GM06990 (cell line): ENCODE results near the gene RAB8B.
"Not testable (repeated sequence)": the region's sequence is repeated elsewhere in the genome, so short reads cannot be mapped to it uniquely, and the experiment has no call there.

Experiments
- DNase-seq: peaks from one replicate; pipeline ENCODE4 v3.0.0-alpha.2; 2011; ENCODE audit not compliant: insufficient read length; ENCODE audit errors: extremely low read depth
- H3K27me3 ChIP-seq: replicated peaks from 2 replicates; pipeline ENCODE4 v1.6.0; 2011; ENCODE audit warnings: low read length; ENCODE audit not compliant: control insufficient read depth, insufficient read depth
- H3K36me3 ChIP-seq: 2 replicates; pipeline ENCODE4 v1.5.1; 2011; ENCODE audit warnings: low read length; ENCODE audit not compliant: control insufficient read depth, insufficient read depth
- H3K4me3 ChIP-seq: replicated peaks from 2 replicates; pipeline ENCODE4 v1.5.1; 2011; ENCODE audit warnings: low read depth, mild to moderate bottlenecking, control low read depth, low read length
- CTCF ChIP-seq: IDR thresholded peaks from 2 replicates; pipeline ENCODE4 v1.5.1; 2011; ENCODE audit warnings: low read length, control low read depth, mild to moderate bottlenecking, inconsistent platforms; ENCODE audit not compliant: insufficient read depth, poor library complexity, severe bottlenecking

RAB8B gene

GRCh38 chr15:63203451-63204090, 14.2 kb downstream of the RAB8B start:
- no peaks in the 10 kb centered on the region for H3K27me3 ChIP-seq
- peaks cover 2% of the 10 kb centered on the region; the same call in 1 of the 2 replicates for H3K36me3 ChIP-seq
- peak; percentile 7 for TF ChIP-seq CTCF
- H3K4me3 ChIP-seq, result no peak overlapping the region
- DNase-seq, result peak; percentile 41

DNA sequence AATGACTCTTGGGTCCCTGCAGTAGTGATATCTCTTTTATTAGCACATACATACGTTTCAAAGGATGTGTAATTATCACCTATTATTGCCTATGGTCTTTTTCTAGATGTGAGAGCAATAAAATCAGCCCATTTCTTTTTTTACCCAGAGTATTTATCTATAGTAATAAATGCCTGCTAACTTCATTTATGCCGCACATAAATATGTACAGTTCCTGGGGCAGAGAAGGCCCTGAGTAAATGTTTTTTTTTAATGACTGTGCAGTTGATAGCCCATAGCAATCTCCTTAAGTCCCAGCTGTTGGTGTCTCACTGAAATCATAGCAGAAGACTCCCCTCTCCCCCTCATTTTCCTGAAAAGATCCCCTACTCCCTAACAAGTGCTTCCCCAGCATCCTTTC, 16.7 kb downstream of the RAB8B start:
- TF ChIP-seq CTCF, result no peak
- Histone ChIP-seq H3K36me3 (peaks cover 2% of the 10 kb centered on the region; the same call in 1 of the 2 replicates), H3K27me3 (no peaks in the 10 kb centered on the region), H3K4me3 (no peak overlapping the region)
- no peak for DNase-seq

- not testable (repeated sequence) for H3K36me3 ChIP-seq, H3K27me3 ChIP-seq, H3K4me3 ChIP-seq, DNase-seq
These were observed 19.4 kb downstream of the RAB8B start for GRCh38 chr15:63208824-63209223.

- H3K4me3 ChIP-seq, result no peak overlapping the region
- no peak for TF ChIP-seq CTCF
- no peak for DNase-seq
- no peaks in the 10 kb centered on the region for H3K27me3 ChIP-seq
- no peaks in the 10 kb centered on the region for H3K36me3 ChIP-seq
These were observed 21.0 kb downstream of the RAB8B start for GRCh38 chr15:63210151-63211091.

GRCh38 chr15:63211092-63211490, 21.7 kb downstream of the RAB8B start:
- Histone ChIP-seq H3K4me3 (no peak overlapping the region), H3K36me3 (no peaks in the 10 kb centered on the region), H3K27me3 (no peaks in the 10 kb centered on the region)
- no peak for DNase-seq
- TF ChIP-seq CTCF, result no peak

DNA sequence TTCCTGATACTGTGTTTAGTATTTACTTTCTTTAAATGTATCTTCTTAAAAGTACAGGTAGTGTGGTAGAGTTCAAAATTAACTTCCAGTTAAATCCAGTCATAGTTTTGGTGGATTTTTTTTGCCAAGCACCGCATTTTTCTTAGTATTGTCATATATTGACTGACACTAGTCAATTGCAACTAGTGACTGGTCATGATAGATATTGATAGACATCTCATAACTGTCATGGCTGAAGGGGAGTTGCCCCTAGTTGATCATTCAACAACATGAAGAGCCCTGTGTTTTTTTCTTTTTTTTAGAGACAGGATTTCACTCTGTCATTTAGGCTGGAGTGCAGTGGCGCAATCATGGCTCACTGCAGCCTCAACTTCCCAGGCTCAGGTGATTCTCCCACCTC, 22.1 kb downstream of the RAB8B start:
- H3K27me3 ChIP-seq, result no peaks in the 10 kb centered on the region
- no peak for DNase-seq
- no peak overlapping the region for H3K4me3 ChIP-seq
- no peaks in the 10 kb centered on the region for H3K36me3 ChIP-seq
- no peak for TF ChIP-seq CTCF
